GM19238 (cell line): Measurements from ENCODE around the gene TIGAR.

Experiments
- DNase-seq: peaks from one replicate; pipeline ENCODE4 v3.0.0; 2011; ENCODE audit warnings: low spot score; ENCODE audit not compliant: insufficient read length

The TIGAR gene

DNA sequence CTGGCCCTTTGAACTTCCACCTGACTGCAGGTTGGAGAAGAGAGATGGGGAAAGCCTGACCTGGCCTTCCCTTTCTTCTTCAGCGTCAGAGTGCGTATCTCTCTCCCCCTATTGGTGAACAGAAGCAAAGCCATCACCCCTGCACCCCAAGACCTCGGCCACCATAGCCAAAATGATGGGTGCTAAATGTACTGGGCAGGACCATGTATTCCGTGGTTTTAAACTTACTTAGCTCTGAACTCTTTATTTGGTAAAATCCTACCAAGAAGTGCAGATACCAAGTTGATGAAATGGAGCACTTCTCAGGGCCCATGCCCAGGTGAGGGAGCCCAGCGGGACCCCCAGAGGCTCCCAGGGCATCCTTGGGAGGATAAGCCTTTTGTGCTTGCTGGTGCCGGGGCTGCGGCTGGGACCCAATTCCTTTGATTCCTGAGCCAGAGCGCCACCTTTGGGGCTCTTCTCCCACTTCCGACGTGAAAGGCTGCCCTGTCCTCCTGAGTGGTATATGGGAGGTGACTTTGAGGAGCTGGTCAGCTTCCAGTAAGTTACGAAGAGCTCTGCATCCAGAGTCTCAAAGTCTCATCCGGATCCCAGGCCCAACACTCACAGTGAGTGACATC is 38.0 kb upstream of the TIGAR start:
- DNase-seq, result no peak

DNA sequence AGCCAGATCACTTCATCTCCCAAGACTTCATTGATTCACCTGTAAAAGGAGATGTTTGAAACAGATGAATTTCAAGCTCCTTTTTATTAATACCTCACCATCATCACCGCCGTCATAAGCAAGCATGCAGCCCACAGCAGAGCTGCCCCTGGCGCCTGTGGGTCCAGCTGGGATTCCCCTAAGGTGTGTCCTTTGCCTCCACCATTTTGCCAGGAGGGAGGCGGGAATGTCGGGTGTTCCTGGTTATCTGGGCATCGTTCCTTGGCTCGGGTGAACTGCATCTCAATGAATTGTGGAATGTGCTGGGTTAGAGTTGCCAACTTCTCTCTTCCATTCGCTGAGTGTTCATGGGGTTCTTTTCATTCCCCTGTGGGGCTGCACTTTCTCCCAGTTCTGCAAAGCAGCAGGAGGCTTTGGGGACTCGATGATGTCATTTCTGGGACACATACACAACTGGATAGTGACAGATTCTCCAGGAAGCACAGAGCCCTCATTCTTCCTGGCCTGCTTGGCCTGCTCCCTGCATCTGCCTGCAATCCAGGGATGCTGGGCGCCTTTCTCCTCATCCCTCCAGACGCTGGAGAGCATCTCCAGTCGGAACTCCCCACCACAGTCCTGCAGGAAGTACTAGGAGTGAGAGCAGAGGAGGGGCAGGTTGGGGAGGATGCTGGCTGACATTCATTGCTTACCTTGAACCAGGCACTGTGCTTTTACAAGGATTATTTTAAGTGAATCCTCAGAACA is 37.3 kb upstream of the TIGAR start:
- no peak for DNase-seq

DNA sequence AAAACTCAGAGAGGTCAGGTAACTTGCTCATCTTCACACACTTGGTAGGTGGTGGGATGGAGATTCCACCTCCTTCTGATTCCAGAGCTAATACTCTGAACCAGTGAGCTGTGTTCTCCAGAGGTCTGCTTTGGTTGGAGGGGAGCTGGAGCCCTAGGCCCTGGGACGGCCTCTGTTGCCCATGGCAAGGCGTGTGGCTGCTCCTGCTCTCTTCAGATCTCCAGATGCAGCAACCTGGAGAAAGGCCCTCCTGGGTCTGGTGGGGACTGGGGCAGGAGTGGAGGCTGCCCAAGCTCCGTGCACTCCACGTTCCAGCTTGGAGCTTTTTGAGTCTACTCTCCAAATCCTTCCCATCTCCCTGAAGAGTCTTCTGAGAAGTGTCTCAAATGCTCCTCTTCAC is 36.7 kb upstream of the TIGAR start:
- no peak for DNase-seq

DNA sequence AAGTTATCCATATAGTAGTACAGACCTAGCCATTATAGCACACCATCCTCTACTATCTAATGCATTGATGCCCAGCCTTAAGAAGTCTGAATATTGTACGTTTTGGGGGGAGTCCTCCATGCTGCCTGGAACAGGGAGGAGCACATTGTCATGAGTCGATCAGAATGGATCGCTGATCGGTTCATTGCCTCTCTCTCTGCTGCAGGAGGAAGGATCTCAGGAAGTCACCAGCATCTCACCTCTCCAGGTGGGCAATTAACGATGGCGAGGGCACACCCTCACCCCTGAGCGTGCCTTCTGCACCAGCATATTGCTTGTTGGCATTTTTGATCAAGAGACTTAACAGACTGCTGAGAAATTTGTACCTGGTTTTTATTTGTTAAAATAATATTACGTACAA is 35.9 kb upstream of the TIGAR start:
- DNase-seq, result no peak

DNA sequence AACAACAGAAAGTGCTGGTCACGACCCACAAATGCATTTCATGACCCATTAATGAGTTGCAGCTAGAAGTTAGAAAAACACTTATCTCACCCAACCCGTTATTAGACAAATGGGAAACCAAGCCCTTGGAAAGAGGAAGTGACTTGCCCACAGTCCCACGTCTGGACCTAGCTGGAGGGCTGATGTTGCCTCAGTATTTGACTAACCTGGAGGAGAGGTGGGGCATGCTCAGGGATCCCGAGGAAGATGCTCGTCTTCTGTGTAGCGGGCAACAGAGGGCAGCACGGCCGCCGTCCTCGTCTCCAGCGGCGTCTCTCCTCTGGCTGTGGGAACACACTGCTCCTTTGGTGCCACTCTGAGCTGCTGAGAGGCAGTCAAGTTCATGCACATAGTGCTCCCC is 34.8 kb upstream of the TIGAR start:
- DNase-seq, result no peak

DNA sequence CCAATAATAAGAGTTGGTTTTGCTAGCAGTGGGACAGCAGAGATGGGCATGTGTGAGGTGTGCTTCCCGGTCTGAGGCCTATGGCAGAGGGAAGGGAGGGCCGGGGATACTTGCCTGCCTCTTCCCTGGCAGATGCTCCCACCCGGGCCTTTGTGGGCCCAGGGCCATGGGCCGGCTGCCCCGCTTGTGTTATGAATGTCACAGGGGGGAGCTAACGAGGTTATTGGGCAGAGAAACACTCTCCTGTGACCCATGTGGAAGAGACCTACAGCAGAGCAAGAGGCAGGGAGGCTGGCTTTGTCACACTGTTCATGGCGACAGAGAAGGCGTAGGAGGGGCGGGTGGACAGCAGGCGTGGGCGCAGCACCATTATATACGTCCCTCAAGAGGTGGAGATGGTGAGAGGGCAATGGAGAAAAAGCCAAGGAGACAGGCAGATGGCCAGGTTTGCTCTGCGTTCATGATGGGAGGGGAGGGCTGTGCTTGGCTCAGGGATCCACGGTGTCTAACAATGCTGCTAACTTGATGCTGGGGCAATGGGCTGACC is 34.2 kb upstream of the TIGAR start:
- DNase-seq, result no peak

DNA sequence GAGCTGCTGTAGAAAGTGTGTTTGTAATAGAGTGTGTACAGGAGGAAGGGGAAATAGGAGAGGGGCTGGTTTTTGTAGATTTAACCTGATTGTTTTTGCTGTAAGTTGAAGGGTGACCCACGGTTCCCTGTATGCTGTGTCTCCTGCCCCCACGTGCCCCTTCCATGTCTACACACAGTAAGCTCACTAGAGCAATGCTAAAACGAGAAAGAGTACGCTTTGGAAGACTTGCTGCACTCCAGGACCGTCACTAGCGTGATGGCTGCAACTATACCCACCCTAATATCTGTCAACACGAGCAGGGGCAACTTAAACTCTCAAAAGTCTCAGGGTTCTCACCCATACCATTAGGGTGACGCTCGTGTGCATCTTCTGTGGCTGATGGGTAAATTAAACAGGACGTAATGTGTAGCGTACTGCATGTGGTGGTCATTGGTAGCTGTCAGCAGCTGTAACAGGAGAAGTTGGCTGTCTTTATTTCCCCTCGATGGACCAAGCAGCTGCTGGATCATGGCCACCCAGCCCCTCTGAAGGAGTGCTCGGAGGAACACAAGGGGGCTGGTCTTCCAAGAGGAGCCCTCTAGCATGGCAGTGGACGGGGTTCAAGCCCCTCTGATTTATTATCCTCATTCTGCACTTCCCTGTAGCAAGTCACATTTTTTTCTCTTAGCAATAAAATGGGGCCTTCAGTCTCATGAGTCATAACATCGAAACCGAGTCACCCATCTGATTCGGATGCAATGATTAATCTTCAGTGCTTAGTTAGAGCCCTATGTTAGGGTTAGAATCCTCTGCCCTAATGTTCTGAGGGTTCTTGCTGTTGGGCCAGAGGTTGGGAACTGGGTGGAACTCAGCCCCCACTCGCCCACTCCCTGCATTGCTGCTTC is 33.4 kb upstream of the TIGAR start:
- DNase-seq, result no peak

DNA sequence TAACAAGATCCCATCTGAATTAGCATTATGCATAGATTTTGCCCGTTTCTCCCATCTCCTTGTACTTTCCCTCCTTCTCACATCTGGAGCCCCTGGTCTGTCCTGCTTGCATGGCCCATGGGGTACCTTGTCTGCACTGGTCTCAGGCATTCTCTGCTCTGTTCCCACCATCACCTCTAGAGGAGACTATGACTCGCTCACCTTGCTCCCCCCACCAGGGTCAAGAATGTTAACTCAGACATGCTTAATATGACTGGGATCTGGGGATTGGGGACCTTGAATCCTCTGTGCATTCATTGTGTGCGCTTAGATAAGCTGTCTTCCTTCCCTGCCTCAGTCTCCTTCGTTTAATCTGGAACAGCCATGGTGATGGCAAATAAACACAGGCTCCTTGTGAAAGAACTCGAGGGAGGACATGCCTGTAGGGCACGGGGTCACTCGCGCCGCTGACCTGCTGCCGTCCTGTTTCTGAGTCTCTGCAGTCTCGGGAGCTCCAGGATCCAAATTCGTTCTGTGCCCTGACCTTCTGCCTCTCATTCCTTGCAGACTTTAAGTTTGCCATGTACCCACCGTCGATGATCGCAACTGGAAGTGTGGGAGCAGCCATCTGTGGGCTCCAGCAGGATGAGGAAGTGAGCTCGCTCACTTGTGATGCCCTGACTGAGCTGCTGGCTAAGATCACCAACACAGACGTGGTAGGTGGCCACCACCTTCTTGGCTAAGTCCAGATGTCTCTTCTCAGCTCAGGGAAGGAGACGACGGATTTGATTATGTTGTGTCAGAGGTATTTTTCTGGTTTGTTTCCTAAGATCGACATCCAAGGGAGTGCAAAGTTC is 32.5 kb upstream of the TIGAR start:
- no peak for DNase-seq

DNA sequence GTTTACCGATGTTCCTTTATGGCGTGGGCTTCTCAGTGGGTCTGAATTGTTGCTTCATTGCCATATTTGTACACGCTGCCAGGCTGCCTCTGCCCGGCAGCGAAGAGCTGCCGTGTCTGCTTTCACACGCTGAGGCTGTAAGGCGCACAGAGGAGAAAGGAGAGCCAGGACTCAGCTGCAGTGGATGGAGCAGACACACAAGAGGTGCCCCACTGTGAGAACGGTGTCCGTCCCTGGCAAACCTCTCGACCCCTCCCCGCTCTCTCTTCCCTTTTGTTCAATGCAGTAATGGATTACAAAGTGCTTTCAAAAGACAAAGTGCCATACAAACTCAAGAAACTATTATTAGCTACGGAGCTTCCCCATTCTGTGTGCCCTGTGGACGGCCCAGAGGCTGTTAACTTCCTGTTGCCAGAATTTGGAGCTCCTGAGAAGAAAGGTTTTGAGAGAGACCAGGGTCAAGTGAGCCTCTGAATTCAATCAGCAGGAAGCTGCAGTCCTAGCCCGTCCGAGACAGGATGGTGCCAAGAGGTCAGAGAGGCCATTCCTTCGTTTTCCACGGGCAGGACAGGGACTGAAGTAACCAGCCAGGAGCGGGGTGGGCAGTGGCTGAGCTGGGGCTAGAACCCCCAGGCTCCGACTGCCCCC is 31.7 kb upstream of the TIGAR start:
- no peak for DNase-seq

DNA sequence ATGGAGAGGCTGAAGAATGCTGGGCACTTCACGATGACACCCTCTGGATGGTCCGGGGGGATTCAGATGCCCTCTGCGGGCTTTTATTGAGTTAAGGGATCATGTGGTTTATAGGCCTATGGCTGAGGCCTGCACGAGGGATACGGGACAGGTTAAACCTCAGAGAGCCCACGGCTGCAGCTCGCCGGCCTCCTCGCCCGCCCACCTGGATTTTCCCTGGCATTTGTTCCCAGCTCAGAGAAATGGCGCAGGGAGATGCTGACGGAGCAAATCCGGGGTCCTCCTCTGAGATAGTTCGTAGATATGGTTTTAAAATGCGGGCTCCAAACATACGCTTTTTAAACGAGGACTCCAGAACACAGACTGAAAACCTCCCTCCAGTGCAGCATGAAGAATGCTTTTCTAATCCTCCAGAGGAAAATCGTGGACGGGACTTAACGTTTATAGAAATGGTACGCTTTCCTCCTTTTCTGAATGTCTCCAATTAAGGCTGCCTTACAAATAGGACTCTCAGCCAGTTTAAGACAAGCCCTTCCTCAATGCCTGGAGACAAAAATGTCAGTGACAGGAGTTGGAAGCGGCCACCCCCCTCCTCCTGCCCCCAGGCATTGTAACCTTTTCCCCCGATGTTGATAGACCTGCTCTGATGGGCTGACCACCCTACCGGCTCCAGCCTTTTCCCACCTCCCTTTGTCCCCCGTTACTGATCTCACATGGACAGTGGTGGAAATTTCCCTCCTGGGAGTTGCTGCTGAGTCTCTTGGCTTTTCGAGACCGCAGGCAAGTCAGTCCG is 30.8 kb upstream of the TIGAR start:
- DNase-seq, result no peak

DNA sequence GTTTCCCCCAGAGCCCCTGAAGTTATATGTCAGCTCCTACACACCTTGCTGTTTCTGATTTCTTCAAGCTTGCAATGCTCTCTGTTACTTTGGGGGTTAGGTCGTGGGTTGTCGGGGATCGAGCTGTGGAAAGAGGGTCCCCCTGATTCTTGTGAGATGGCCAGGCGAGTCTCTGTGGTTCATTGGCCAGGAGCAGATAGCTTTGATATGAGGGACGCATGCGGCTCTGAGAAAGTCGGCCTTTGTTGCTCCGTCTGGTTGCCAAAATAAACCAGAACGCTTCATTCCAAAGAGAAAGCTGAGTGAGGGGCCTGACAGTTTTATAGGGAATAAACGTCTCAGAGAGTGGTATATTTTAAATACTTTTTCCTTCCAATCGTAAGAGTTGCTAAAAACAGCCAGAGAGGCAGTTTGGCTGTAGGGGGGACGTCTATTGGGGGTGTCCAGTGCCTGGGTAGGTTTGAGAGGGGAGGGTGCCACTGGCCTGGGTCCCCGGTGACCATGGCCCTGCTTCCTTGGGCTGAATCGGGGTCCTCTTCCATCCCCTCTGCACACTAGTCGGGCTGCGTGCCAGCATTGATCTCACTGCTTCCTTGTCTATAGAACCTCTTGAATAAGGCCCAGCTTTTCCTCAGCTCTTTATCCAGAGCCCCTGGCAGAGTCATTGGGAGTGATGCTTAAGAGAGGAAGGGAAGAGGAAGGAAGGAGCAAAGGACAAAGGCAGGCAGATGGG is 28.5 kb upstream of the TIGAR start:
- no peak for DNase-seq

DNA sequence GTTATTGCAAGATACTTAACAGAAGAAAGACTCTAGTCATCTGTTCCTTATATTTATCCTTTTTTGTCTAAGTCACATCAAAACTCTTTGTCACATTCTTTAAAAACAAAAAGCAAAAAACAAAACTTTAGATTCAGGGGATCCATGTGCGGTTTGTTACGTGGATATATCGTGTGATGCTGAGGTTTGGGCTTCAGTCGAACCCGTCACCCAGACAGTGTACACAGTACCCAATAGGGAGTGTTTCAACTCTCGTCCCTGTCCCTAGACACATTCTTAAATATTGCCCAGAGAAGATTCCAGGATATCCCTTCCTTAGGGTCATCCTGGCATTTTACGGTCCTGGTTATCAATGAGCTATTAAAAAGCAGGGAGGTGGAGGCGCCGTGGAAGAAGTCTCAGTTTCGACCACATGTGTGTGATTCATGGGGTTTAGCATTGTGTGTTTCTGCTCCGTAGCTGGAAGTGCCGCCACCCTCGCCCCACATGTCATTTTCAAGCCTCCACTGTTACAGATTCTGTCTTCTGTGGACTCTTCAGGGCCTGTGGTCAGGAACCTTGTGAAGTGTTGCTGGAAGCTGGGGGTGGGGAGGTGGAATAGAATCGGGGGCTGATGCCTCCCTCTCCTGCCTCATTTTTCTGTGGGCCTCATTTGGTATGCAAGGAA is 27.6 kb upstream of the TIGAR start:
- DNase-seq, result no peak

DNA sequence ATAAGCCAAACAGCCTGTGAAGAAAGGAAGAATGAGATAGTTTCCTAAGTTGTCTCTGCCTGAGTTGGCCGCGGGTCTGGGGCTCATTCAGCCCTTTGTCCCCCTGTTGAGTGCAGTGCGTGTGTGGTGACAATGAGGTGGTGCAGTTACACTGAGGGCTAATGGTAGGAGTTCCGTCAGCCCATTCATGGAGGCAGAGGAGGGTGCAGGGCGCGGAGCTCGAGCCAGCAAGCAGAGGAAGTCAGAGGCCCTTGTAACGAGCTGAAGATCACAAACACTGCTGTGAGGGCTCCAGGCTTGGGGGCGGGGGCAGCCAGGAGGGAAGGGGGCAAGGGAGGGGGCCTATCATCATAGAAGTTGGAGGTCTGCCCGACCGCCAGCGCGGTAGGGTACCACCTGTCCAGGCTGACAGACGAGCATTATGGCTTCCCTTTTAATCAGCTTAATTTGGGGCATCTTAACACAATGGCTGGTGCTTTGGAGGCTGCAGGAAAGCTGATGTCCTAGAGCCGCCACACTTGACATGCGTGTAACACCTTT is 27.0 kb upstream of the TIGAR start:
- DNase-seq, result no peak

DNA sequence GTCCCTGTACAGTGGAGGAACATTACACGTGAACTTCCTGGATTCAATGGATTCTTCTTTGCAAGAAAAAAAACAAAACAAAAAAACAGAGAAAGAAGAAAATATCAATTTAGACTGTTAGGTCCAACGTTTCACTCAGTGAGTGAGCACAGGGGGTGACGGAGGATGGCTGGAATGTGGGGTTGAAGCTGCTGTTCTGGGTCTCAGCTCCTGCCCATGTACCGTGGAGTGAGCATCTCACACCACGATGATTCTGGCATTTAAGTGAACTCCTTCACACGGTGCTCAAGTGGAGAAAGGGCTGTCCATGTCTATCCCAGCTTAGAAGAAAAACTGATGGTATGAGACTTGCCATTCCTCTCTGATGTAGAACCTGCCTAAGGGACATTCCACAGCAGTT is 24.3 kb upstream of the TIGAR start:
- DNase-seq, result no peak

DNA sequence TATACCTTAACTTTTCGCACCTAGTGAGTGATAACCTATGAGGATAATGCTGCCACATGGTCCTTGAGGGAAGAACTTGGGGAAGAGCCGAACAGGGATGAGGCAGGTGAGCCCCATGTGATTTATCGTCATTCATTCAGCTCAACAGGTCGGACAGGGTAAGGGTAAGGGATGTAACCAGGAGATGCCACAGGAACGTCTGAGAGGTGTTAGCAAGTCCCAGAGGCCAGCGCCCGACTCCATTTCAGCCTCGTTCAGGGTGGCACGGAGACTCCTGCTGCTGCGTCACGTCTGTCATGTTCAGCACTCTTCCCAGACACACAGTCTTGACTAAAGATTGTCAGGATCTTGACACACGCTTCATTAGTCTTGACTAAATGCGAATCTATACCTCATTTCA is 23.4 kb upstream of the TIGAR start:
- no peak for DNase-seq

DNA sequence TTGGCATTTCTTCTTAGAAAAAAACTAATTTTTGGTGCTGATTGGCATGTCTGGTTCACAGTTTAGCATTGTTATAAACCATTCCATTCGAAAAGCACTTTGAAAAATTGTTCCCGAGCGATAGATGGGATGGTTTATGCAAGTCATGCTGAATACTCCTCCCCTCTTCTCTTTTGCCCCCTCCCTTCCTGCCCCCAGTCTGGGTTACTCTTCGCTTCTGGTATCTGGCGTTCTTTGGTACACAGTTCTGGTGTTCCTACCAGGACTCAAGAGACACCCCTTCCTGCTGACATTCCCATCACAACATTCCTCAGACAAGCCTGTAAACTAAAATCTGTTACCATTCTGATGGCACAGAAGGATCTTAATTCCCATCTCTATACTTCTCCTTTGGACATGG is 20.1 kb upstream of the TIGAR start:
- DNase-seq, result no peak

DNA sequence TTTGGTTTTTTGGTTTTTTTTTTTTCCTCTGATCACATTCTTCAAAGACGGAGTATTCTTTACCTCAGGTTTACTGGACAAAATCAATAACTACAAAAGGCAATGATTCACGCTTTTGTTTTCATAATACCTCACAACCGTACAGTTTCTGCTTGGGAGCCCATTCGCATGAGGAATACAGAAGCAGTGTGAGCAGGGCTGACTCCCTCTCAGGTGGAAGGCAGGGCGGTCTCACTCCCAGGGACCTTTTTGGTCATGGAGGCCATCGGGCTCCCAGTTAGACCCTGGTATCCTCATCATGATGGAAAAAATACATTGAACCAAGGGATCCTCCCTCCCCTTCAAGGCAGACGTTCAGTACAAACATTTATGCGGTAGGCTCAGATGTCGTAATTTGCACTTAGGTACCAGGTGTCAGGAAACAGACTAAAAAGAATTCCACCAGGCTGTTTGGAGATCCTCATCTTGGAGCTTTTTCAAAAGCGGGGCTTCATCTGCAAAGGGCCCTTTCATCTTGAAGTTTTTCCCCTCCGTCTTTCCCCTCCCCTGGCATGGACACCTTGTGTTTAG is 19.0 kb upstream of the TIGAR start:
- no peak for DNase-seq

DNA sequence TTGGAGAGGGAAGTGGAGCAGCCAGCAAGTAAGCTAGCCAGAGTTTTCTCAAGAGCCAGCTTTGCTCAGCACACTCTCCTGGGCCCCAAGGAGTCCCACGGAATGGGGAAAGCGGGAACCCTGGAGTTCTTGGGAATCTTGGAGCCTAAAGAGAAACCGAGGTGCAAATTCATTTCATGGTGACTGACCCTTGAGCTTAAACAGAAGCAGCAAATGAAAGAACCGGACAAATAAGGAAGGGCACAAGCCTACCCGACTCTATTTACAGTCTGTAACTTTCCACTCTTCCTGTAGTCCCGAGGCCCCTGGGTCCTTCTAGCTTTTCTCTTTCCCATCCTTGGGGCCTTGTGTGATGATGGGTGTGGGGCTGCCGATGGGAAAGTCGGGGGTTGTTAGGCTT is 18.1 kb upstream of the TIGAR start:
- DNase-seq, result no peak
